ENCODE measurements around the gene DEPDC7. TPM values are rescaled to one million over a fixed set of nuclear protein-coding genes. Genes with fewer than 3 reads are reported as not detected.
A peak's percentile ranks its signal among the peaks of the same experiment; 100 is the strongest.
"Not testable (repeated sequence)": the region's sequence is repeated elsewhere in the genome, so short reads cannot be mapped to it uniquely, and the experiment has no call there.

Gene DEPDC7
- total RNA-seq, 1 donor from 2014 or later: 1.6 TPM

- H3K36me3 ChIP-seq (ENCODE audit: control insufficient read depth, insufficient read depth, low read length): no peaks in the 10 kb centered on the region
- H3K27me3 ChIP-seq (ENCODE audit: control insufficient read depth, insufficient read depth, low read length): no peaks in the 10 kb centered on the region
- no peak for TF ChIP-seq CTCF (IDR thresholded peaks at IDR 0.05; ENCODE audit: insufficient read depth, low read length, severe bottlenecking)
- DNase-seq (ENCODE audit: low read depth) (peak; percentile 82), FAIRE-seq (no peak)
- H3K4me3 ChIP-seq (ENCODE audit: low read depth, low read length): no peak overlapping the region
These were observed 30.0 kb downstream of the DEPDC7 start for GRCh38 chr11:33045551-33046255.

GRCh38 chr11:33048701-33049100, 33.0 kb downstream of the DEPDC7 start:
- DNase-seq (ENCODE audit: low read depth); H3K4me3 ChIP-seq (ENCODE audit: low read depth, low read length); FAIRE-seq; H3K27me3 ChIP-seq (ENCODE audit: control insufficient read depth, insufficient read depth, low read length); H3K36me3 ChIP-seq (ENCODE audit: control insufficient read depth, insufficient read depth, low read length): not testable (repeated sequence)

GRCh38 chr11:33049565-33050408, 34.1 kb downstream of the DEPDC7 start:
- not testable (repeated sequence) for FAIRE-seq; DNase-seq (ENCODE audit: low read depth); H3K27me3 ChIP-seq (ENCODE audit: control insufficient read depth, insufficient read depth, low read length); H3K36me3 ChIP-seq (ENCODE audit: control insufficient read depth, insufficient read depth, low read length); H3K4me3 ChIP-seq (ENCODE audit: low read depth, low read length)

GRCh38 chr11:33052231-33052630, 36.6 kb downstream of the DEPDC7 start:
- FAIRE-seq: no peak
- Histone ChIP-seq H3K36me3 (ENCODE audit: control insufficient read depth, insufficient read depth, low read length) (no peaks in the 10 kb centered on the region), H3K4me3 (ENCODE audit: low read depth, low read length) (no peak overlapping the region), H3K27me3 (ENCODE audit: control insufficient read depth, insufficient read depth, low read length) (no peaks in the 10 kb centered on the region)
- no peak for TF ChIP-seq CTCF (IDR thresholded peaks at IDR 0.05; ENCODE audit: insufficient read depth, low read length, severe bottlenecking)
- no peak for DNase-seq (ENCODE audit: low read depth)

- DNase-seq (ENCODE audit: low read depth) (no peak), FAIRE-seq (no peak)
- no peak for TF ChIP-seq CTCF (IDR thresholded peaks at IDR 0.05; ENCODE audit: insufficient read depth, low read length, severe bottlenecking)
- H3K4me3 ChIP-seq (ENCODE audit: low read depth, low read length): no peak overlapping the region
- no peaks in the 10 kb centered on the region for H3K27me3 ChIP-seq (ENCODE audit: control insufficient read depth, insufficient read depth, low read length)
- peaks cover 2% of the 10 kb centered on the region for H3K36me3 ChIP-seq (ENCODE audit: control insufficient read depth, insufficient read depth, low read length)
These were observed 39.7 kb downstream of the DEPDC7 start for GRCh38 chr11:33055375-33055774.

GRCh38 chr11:33057284-33057683, 41.6 kb downstream of the DEPDC7 start:
- DNase-seq (ENCODE audit: low read depth): no peak
- TF ChIP-seq CTCF (IDR thresholded peaks at IDR 0.05; ENCODE audit: insufficient read depth, low read length, severe bottlenecking): no peak
- Histone ChIP-seq H3K36me3 (ENCODE audit: control insufficient read depth, insufficient read depth, low read length) (peaks cover 2% of the 10 kb centered on the region), H3K27me3 (ENCODE audit: control insufficient read depth, insufficient read depth, low read length) (no peaks in the 10 kb centered on the region), H3K4me3 (ENCODE audit: low read depth, low read length) (no peak overlapping the region)
- FAIRE-seq: no peak

Measured in bronchial epithelial cell (primary cell).